GM23338 (cell line): ENCODE measurements around the gene SLC26A4. TPM values are rescaled to one million over a fixed set of nuclear protein-coding genes. Genes with fewer than 3 reads are reported as not detected.

Experiments
- ATAC-seq: fragments of 200-7000 bp; cut with Tn5 transposase; 3 replicates; pipeline ENCODE4 v1.9.1; 2020
- DNase-seq: peaks from one replicate; pipeline ENCODE4 v3.0.0-alpha.2; 2015; ENCODE audit warnings: low spot score
- H2AFZ ChIP-seq: fragments of 200-600 bp; sonication (generic); 2 replicates; pipeline ENCODE4 v1.8.0; 2016; ENCODE audit warnings: antibody characterized with exemption, mild to moderate bottlenecking, moderate library complexity
- H3F3A ChIP-seq: fragments of 200-600 bp; sonication (generic); replicated peaks from 2 replicates; pipeline ENCODE4 v1.8.0; 2017; ENCODE audit warnings: antibody characterized with exemption, mixed run types, low read depth
- H3K27ac ChIP-seq: fragments of 200-600 bp; sonication (generic); 2 replicates; pipeline ENCODE4 v1.6.1; 2016; ENCODE audit warnings: low read depth
- H3K27me3 ChIP-seq: fragments of 200-600 bp; sonication (generic); 2 replicates; pipeline ENCODE4 v1.8.0; 2016; ENCODE audit warnings: mild to moderate bottlenecking, mixed run types, moderate library complexity; ENCODE audit not compliant: insufficient read depth
- H3K36me3 ChIP-seq: fragments of 200-600 bp; sonication (generic); 2 replicates; pipeline ENCODE4 v1.8.0; 2016; ENCODE audit warnings: mild to moderate bottlenecking; ENCODE audit not compliant: insufficient read depth
- H3K4me1 ChIP-seq: fragments of 200-600 bp; sonication (generic); 2 replicates; pipeline ENCODE4 v1.8.0; 2016; ENCODE audit warnings: mild to moderate bottlenecking, moderate library complexity; ENCODE audit not compliant: insufficient read depth
- H3K4me2 ChIP-seq: fragments of 200-600 bp; sonication (generic); 2 replicates; pipeline ENCODE4 v1.7.1; 2017; ENCODE audit warnings: mixed run types
- H3K4me3 ChIP-seq: fragments of 200-600 bp; sonication (generic); 2 replicates; pipeline ENCODE4 v1.6.1; 2016; ENCODE audit warnings: mixed run types
- H3K79me2 ChIP-seq: fragments of 200-600 bp; sonication (generic); replicated peaks from 2 replicates; pipeline ENCODE4 v1.8.0; 2017; ENCODE audit warnings: mild to moderate bottlenecking; ENCODE audit not compliant: insufficient read depth
- H3K9me2 ChIP-seq: fragments of 200-600 bp; sonication (generic); 2 replicates; pipeline ENCODE4 v1.8.0; 2017; ENCODE audit not compliant: insufficient read depth
- H4K20me1 ChIP-seq: fragments of 200-600 bp; sonication (generic); replicated peaks from 2 replicates; pipeline ENCODE4 v1.8.0; 2017; ENCODE audit warnings: mild to moderate bottlenecking; ENCODE audit not compliant: insufficient read depth
- H3K27ac Mint-ChIP-seq: 2 replicates; pipeline ENCODE4 v1.8.0; 2020; ENCODE audit warnings: inconsistent platforms, mild to moderate bottlenecking, moderate library complexity, mixed read lengths
- H3K27me3 Mint-ChIP-seq: 3 replicates; pipeline ENCODE4 v1.8.0; 2022; ENCODE audit warnings: low read depth, mild to moderate bottlenecking, moderate library complexity, mixed read lengths, inconsistent platforms; ENCODE audit not compliant: insufficient read depth, poor library complexity
- H3K36me3 Mint-ChIP-seq: 3 replicates; pipeline ENCODE4 v1.8.0; 2021; ENCODE audit warnings: low read depth, mild to moderate bottlenecking, inconsistent platforms, moderate library complexity, mixed read lengths
- H3K4me1 Mint-ChIP-seq: 3 replicates; pipeline ENCODE4 v1.8.0; 2020; ENCODE audit warnings: mild to moderate bottlenecking, inconsistent platforms, mixed read lengths
- H3K4me3 Mint-ChIP-seq: 3 replicates; pipeline ENCODE4 v1.8.0; 2021; ENCODE audit warnings: moderate library complexity, mild to moderate bottlenecking, inconsistent platforms, mixed read lengths
- H3K9me3 Mint-ChIP-seq: 3 replicates; pipeline ENCODE4 v1.8.0; 2020; ENCODE audit warnings: moderate library complexity, mild to moderate bottlenecking, inconsistent platforms, mixed read lengths
- CREB1 ChIP-seq: fragments of 250-450 bp; sonication (Bioruptor Pico); IDR thresholded peaks from 2 replicates; pipeline ENCODE4 v1.5.0; 2020; ENCODE audit warnings: low read depth, mild to moderate bottlenecking, moderate library complexity
- EZH2 ChIP-seq: fragments of 200-600 bp; sonication (generic); IDR thresholded peaks from one replicate; pipeline ENCODE4 v1.8.0; 2017; ENCODE audit warnings: antibody characterized with exemption, mild to moderate bottlenecking, low read depth; ENCODE audit not compliant: unreplicated experiment
- EZH2phosphoT487 ChIP-seq: fragments of 200-600 bp; sonication (generic); IDR thresholded peaks from one replicate; pipeline ENCODE4 v1.8.1; 2018; ENCODE audit warnings: antibody characterized with exemption; ENCODE audit not compliant: unreplicated experiment
- JUNB ChIP-seq: IDR thresholded peaks from one replicate; pipeline ENCODE4 v1.6.1; 2016; ENCODE audit warnings: antibody characterized with exemption; ENCODE audit not compliant: unreplicated experiment
- NANOG ChIP-seq: IDR thresholded peaks from 2 replicates; pipeline ENCODE4 v1.6.1; 2016; ENCODE audit warnings: antibody characterized with exemption, borderline replicate concordance
- POLR2AphosphoS5 ChIP-seq: IDR thresholded peaks from 2 replicates; pipeline ENCODE4 v1.6.1; 2016; ENCODE audit warnings: antibody characterized with exemption, low read depth
- STAT1 ChIP-seq: IDR thresholded peaks from one replicate; pipeline ENCODE4 v1.6.1; 2016; ENCODE audit warnings: antibody characterized with exemption; ENCODE audit not compliant: unreplicated experiment
- ZNF114 ChIP-seq: fragments of 250-450 bp; sonication (Bioruptor Pico); IDR thresholded peaks from 2 replicates; pipeline ENCODE4 v1.5.0; 2020; ENCODE audit warnings: mild to moderate bottlenecking, moderate library complexity
- ZNF331 ChIP-seq: fragments of 250-450 bp; sonication (Bioruptor Pico); IDR thresholded peaks from 2 replicates; pipeline ENCODE4 v1.5.0; 2020; ENCODE audit warnings: low read depth, mild to moderate bottlenecking, moderate library complexity
- polyA plus RNA-seq: library from polyadenylated mRNA; unstranded; fragments of >200 nt; fragmentation: Nextera tagmentation; extraction: Ambion mirVana; gene quantifications from 2 replicates; pipeline ENCODE4 v1.2.1, GENCODE V29; 2016
- total RNA-seq: library from RNA; depleted of rRNA; stranded (reverse); fragments of >200 nt; shearing (Covaris generic); gene quantifications from 2 replicates; pipeline ENCODE4 v1.2.3, GENCODE V29; 2014
- TF ChIP-seq, protein P1 (sequence below): IDR thresholded peaks from 2 replicates; pipeline ENCODE4 v1.6.1; 2016; ENCODE audit warnings: antibody characterized with exemption
- TF ChIP-seq, protein P2 (sequence below): fragments of 250-450 bp; sonication (Bioruptor Pico); IDR thresholded peaks from 2 replicates; pipeline ENCODE4 v1.5.0; 2020; ENCODE audit warnings: mild to moderate bottlenecking, moderate library complexity
- TF ChIP-seq, protein P3 (sequence below): IDR thresholded peaks from one replicate; pipeline ENCODE4 v1.6.1; 2018; ENCODE audit warnings: antibody characterized with exemption; ENCODE audit not compliant: unreplicated experiment
- TF ChIP-seq, protein P4 (sequence below), 2 experiments: fragments of 200-600 bp in 1 of 2; sonication (generic) in 1 of 2; conservative IDR thresholded peaks; 2 replicates each; pipeline versions ENCODE4 v1.5.1 to v1.6.1; 2016 to 2017; ENCODE audit warnings: antibody characterized with exemption in 2 of 2, low read depth in 2 of 2, mild to moderate bottlenecking in 2 of 2, moderate library complexity in 1 of 2

SLC26A4 gene
- total and polyA plus RNA-seq, 2 experiments from 2014 or later: 0.07 TPM; not detected in 1

DNA sequence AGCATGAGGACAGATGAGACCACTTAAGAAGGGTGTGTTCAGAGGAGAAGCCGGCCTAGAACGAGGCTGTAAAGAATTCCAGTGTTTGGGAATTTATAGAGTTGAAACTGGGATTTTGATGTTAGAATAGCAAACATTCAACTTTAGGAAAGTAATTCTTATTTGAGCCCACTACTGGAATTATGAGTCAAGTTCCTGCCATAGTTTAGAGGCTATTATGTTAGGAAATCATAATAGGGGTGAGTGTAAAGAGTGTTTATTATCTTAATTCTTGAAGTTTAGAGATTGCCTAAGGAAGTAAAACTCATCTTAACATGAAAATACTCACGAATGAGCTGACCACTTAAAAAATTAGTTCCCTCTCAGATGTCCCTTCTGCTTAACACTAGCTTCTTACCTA lies 85.4 kb downstream of the SLC26A4 start:
- H3K4me1 ChIP-seq: peaks cover 31% of the 10 kb centered on the region
- H3K4me2 ChIP-seq: peak overlapping the region; percentile 96; the same call in 1 of the 2 replicates
- ATAC-seq (no peak), DNase-seq (no peak)
- Mint-ChIP-seq H3K4me1 (peaks cover 17% of the 10 kb centered on the region), H3K4me3 (peak overlapping the region; percentile 98), H3K27me3 (peaks cover 3% of the 10 kb centered on the region), H3K27ac (no peak overlapping the region), H3K9me3 (no peaks in the 10 kb centered on the region), H3K36me3 (peaks cover 18% of the 10 kb centered on the region)
- no peak overlapping the region for H2AFZ ChIP-seq
- H3K4me3 ChIP-seq: peak overlapping the region; percentile 87; the same call in 1 of the 2 replicates
- H3K27ac ChIP-seq: no peak overlapping the region
- H3K9me2 ChIP-seq: no peaks in the 10 kb centered on the region
- no peak for TF ChIP-seq ZNF331 (CRISPR knock-in tag)
- no peak for TF ChIP-seq NANOG
- no peak for TF ChIP-seq EZH2
- TF ChIP-seq JUNB: no peak
- TF ChIP-seq EZH2phosphoT487: no peak
- TF ChIP-seq, protein P1, sequence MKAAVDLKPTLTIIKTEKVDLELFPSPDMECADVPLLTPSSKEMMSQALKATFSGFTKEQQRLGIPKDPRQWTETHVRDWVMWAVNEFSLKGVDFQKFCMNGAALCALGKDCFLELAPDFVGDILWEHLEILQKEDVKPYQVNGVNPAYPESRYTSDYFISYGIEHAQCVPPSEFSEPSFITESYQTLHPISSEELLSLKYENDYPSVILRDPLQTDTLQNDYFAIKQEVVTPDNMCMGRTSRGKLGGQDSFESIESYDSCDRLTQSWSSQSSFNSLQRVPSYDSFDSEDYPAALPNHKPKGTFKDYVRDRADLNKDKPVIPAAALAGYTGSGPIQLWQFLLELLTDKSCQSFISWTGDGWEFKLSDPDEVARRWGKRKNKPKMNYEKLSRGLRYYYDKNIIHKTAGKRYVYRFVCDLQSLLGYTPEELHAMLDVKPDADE: no peak
- TF ChIP-seq POLR2AphosphoS5: no peak
- TF ChIP-seq, protein P2, sequence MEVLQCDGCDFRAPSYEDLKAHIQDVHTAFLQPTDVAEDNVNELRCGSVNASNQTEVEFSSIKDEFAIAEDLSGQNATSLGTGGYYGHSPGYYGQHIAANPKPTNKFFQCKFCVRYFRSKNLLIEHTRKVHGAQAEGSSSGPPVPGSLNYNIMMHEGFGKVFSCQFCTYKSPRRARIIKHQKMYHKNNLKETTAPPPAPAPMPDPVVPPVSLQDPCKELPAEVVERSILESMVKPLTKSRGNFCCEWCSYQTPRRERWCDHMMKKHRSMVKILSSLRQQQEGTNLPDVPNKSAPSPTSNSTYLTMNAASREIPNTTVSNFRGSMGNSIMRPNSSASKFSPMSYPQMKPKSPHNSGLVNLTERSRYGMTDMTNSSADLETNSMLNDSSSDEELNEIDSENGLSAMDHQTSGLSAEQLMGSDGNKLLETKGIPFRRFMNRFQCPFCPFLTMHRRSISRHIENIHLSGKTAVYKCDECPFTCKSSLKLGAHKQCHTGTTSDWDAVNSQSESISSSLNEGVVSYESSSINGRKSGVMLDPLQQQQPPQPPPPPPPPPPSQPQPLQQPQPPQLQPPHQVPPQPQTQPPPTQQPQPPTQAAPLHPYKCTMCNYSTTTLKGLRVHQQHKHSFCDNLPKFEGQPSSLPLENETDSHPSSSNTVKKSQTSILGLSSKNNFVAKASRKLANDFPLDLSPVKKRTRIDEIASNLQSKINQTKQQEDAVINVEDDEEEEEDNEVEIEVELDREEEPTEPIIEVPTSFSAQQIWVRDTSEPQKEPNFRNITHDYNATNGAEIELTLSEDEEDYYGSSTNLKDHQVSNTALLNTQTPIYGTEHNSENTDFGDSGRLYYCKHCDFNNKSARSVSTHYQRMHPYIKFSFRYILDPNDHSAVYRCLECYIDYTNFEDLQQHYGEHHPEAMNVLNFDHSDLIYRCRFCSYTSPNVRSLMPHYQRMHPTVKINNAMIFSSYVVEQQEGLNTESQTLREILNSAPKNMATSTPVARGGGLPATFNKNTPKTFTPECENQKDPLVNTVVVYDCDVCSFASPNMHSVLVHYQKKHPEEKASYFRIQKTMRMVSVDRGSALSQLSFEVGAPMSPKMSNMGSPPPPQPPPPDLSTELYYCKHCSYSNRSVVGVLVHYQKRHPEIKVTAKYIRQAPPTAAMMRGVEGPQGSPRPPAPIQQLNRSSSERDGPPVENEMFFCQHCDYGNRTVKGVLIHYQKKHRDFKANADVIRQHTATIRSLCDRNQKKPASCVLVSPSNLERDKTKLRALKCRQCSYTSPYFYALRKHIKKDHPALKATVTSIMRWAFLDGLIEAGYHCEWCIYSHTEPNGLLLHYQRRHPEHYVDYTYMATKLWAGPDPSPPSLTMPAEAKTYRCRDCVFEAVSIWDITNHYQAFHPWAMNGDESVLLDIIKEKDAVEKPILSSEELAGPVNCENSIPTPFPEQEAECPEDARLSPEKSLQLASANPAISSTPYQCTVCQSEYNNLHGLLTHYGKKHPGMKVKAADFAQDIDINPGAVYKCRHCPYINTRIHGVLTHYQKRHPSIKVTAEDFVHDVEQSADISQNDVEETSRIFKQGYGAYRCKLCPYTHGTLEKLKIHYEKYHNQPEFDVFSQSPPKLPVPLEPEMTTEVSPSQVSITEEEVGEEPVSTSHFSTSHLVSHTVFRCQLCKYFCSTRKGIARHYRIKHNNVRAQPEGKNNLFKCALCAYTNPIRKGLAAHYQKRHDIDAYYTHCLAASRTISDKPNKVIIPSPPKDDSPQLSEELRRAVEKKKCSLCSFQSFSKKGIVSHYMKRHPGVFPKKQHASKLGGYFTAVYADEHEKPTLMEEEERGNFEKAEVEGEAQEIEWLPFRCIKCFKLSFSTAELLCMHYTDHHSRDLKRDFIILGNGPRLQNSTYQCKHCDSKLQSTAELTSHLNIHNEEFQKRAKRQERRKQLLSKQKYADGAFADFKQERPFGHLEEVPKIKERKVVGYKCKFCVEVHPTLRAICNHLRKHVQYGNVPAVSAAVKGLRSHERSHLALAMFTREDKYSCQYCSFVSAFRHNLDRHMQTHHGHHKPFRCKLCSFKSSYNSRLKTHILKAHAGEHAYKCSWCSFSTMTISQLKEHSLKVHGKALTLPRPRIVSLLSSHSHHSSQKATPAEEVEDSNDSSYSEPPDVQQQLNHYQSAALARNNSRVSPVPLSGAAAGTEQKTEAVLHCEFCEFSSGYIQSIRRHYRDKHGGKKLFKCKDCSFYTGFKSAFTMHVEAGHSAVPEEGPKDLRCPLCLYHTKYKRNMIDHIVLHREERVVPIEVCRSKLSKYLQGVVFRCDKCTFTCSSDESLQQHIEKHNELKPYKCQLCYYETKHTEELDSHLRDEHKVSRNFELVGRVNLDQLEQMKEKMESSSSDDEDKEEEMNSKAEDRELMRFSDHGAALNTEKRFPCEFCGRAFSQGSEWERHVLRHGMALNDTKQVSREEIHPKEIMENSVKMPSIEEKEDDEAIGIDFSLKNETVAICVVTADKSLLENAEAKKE (CRISPR knock-in tag): no peak
- TF ChIP-seq, protein P3, sequence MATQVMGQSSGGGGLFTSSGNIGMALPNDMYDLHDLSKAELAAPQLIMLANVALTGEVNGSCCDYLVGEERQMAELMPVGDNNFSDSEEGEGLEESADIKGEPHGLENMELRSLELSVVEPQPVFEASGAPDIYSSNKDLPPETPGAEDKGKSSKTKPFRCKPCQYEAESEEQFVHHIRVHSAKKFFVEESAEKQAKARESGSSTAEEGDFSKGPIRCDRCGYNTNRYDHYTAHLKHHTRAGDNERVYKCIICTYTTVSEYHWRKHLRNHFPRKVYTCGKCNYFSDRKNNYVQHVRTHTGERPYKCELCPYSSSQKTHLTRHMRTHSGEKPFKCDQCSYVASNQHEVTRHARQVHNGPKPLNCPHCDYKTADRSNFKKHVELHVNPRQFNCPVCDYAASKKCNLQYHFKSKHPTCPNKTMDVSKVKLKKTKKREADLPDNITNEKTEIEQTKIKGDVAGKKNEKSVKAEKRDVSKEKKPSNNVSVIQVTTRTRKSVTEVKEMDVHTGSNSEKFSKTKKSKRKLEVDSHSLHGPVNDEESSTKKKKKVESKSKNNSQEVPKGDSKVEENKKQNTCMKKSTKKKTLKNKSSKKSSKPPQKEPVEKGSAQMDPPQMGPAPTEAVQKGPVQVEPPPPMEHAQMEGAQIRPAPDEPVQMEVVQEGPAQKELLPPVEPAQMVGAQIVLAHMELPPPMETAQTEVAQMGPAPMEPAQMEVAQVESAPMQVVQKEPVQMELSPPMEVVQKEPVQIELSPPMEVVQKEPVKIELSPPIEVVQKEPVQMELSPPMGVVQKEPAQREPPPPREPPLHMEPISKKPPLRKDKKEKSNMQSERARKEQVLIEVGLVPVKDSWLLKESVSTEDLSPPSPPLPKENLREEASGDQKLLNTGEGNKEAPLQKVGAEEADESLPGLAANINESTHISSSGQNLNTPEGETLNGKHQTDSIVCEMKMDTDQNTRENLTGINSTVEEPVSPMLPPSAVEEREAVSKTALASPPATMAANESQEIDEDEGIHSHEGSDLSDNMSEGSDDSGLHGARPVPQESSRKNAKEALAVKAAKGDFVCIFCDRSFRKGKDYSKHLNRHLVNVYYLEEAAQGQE: no peak
- no peak for TF ChIP-seq CREB1 (CRISPR knock-in tag)
- no peak for TF ChIP-seq ZNF114 (CRISPR knock-in tag)
- no peak for TF ChIP-seq STAT1
- TF ChIP-seq, protein P4, sequence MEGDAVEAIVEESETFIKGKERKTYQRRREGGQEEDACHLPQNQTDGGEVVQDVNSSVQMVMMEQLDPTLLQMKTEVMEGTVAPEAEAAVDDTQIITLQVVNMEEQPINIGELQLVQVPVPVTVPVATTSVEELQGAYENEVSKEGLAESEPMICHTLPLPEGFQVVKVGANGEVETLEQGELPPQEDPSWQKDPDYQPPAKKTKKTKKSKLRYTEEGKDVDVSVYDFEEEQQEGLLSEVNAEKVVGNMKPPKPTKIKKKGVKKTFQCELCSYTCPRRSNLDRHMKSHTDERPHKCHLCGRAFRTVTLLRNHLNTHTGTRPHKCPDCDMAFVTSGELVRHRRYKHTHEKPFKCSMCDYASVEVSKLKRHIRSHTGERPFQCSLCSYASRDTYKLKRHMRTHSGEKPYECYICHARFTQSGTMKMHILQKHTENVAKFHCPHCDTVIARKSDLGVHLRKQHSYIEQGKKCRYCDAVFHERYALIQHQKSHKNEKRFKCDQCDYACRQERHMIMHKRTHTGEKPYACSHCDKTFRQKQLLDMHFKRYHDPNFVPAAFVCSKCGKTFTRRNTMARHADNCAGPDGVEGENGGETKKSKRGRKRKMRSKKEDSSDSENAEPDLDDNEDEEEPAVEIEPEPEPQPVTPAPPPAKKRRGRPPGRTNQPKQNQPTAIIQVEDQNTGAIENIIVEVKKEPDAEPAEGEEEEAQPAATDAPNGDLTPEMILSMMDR (conservative IDR thresholded peaks at IDR 0.05; ENCODE audit: low read depth in 2 of 2): no peak
- peaks cover 5% of the 10 kb centered on the region for H4K20me1 ChIP-seq
- no peaks in the 10 kb centered on the region for H3K27me3 ChIP-seq
- peaks cover 60% of the 10 kb centered on the region for H3K79me2 ChIP-seq
- peaks cover 17% of the 10 kb centered on the region; the same call in 1 of the 2 replicates for H3K36me3 ChIP-seq
- H3F3A ChIP-seq: peaks cover 4% of the 10 kb centered on the region; the same call in 1 of the 2 replicates
